ENCODE results near the gene GTSF1L. TPM values are rescaled to one million over a fixed set of nuclear protein-coding genes. Genes with fewer than 3 reads are reported as not detected.

The GTSF1L gene
- total RNA-seq, 1 donor from 2014 or later = not detected

DNA sequence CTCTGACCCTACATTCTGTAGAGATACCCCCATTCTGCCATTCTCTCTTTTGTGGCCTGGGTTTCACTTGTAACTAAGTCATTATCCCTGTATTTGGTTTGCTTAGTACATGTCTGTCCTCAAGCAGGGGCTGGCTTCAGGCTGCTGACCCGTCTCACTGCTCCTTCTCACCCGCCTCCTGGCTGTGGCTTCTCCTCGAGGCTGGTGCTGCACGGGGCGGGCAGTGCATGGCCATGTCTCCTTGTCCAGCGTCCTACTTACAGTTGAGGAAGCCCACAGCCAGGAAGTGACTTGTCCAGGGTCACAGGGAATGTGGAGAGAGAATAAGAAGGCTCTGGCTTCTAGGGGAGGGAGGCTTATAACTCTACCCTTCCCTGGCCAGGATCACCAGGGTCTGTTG lies 11.3 kb downstream of the GTSF1L start:
- no peak for DNase-seq

DNA sequence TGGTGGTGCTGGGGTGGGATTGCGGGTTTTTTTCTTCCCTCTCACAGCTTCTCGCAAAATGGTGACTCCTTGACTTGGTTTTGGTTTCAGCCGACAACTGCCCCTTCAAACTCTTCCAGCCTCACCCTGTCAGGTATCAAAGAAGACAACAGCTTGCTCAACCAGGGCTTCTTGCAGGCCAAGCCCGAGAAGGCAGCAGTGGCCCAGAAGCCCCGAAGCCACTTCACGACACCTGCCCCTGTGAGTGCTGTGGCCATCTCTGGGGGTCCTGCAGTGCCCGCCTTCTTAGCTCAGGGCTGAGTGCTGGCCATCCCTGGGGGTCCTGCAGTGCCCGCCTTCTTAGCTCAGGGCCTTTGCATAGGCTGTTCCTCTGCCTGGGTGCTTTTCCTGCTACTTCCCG lies 11.8 kb downstream of the GTSF1L start:
- no peak for DNase-seq

DNA sequence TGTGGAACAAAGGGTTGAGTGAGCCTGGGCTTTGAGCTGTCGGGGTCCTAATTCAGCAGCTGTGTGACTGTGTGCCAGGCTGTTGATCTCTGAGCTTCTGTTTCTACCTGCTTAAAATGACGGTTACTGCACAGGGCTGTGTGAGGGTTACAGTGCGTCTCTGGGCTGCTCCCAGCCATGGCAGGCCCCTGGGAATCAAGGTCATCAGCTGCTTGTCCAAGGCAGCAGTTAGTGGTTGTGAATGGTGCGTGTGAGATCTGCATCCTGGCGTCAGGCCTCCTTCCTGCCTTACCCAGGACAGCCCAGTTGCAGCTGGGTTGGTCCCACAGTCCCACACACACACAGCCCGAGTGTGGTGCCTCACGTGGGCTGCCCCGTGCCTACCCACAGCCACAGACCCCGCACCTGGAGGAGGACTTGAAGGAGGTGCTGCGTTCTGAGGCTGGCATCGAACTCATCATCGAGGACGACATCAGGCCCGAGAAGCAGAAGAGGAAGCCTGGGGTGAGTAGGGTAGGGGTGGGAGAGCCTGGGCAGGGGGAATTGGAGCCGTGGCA lies 15.6 kb downstream of the GTSF1L start:
- DNase-seq = no peak

DNA sequence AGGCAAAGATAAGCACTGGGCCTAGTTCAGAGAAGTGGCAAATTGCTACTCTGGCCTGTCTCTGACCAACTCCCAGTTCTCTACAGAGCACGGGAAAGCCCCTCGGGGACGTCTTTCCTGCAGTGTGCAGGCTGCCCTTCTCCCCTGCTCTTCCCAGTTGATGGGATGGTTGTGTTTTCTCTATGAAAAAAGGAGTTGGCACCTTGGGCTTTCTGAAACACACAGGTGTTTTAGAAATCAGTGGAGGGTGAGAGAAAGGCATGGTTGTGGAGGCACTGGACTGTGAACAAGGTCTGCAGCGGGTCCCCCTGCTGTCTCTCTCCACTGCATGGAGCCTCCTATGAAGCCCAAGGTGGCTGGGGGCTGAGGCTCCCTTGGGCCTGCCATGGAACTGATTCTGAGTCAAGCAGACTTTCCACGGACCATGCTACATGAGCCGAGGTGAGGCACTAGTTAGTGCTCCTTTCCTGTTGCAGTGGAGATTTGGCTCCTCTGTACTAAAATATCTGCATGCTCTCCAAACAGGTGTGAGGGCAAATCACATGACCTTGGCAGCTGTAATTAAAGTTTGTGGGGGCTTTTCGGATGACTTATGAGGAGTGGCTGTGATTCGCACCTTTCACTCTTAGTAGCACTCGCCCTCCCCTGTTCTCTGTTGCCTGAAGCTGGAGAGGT lies 16.3 kb downstream of the GTSF1L start:
- DNase-seq = no peak

DNA sequence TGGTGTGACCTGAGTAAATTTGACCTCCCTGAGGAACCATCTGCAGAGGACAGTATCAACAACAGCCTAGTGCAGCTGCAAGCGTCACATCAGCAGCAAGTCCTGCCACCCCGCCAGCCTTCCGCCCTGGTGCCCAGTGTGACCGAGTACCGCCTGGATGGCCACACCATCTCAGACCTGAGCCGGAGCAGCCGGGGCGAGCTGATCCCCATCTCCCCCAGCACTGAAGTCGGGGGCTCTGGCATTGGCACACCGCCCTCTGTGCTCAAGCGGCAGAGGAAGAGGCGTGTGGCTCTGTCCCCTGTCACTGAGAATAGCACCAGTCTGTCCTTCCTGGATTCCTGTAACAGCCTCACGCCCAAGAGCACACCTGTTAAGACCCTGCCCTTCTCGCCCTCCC lies 24.3 kb downstream of the GTSF1L start:
- DNase-seq = no peak

DNA sequence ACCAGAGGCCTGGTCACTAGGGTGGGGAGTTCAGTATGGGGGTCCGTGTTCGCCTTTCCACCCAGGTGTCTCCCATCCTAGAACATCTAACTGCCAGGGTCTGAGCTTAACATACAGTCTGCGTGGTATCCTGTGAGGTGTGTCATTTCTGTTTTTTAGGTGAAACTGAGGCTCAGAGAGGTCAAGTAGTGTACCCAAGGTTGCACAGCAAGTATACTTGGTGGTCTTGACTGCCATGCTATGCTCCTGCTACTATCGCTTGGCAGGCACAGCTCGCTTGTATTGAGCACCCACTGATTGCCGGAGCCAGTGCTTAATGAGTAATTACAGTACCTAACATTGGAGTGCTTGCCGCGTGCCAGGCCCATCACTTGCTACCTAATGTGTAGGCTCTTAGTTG lies 26.2 kb downstream of the GTSF1L start:
- DNase-seq = no peak

DNA sequence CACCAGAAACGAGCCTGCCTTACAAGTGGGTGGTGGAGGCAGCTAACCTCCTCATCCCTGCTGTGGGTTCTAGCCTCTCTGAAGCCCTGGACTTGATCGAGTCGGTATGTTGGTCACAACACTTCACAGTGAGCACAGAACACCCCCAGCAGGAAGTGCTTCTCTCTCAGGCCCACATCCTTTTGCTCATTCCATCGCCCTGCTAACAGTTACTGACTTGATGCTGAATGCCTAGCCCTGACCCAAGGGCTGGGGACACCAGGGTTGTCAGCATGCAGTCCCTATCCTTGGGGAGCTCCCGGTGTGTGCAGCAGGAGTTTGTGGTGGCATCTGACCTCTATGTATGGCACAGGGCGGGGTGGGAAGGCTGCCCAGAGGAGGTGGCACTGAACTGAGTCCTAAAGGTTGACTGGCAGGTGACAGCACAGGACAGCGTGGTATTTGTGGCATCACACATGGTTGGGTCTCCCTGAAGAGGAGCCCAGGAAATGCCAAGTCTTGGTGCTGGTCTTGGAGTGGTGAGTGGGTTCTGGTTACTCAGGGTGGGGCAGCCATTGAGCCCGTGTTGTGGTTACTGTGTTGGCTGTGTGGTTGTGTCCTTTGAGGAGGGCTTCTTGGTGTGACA lies 26.7 kb downstream of the GTSF1L start:
- DNase-seq = no peak

DNA sequence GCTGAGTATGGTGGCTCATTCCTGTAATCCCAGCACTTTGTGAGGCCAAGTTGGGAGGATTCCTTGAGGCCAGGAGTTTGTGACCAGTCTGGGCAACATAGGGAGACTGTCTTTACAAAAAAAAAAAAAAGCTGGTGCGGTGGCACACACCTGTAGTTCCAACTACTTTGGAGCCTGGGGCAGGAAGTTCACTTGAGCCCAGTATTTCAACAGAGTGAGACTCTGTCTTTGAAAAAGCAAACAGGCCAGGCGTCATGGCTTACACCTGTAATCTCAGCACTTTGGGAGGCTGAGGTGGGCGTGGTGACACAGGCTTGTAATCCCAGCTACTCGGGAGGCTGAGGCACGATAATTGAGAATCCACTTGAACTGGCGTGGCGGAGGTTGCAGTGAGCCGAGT lies 31.2 kb downstream of the GTSF1L start:
- no peak for DNase-seq

DNA sequence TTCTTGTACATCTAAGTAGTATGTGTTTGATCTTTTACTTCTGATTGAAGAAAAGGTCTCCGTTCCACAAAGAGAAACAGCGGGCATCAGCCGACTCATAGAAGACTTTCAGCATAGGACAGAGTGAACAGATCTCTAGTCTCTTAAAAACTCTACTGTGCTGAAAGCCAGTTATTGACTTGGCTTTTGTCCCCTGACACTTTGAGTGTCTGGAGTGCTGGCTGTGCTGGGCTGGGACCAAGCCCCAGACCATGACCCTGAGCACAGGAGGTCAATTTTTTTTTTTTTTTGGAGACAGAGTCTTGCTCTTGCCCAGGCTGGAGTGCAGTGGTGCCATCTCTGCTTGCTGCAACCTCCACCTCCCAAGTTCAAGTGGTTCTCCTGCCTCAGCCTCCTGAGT lies 32.0 kb downstream of the GTSF1L start:
- DNase-seq = no peak

DNA sequence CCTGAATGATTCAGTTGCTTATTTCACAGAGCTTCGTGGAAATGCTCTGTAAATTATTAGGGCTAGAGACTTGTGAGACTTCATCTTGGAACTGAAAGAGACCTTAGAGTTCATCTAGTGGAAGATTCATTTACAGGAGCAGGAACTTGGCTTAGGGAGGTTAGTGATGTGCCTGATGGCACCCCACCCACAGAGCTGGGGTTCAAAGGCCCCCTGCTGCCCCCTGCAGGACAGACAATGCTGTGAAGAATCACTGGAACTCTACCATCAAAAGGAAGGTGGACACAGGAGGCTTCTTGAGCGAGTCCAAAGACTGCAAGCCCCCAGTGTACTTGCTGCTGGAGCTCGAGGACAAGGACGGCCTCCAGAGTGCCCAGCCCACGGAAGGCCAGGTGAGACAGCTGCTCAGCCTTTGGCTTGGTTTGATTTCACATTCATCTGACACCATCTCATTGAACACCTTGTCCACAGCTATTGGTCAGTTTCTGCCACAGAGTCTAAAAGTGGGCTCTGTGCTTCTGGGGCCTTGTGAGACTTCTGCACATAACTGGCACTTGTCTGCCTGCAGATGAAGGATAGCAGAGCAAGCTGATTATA lies 34.8 kb downstream of the GTSF1L start:
- peak; percentile 60 for DNase-seq

DNA sequence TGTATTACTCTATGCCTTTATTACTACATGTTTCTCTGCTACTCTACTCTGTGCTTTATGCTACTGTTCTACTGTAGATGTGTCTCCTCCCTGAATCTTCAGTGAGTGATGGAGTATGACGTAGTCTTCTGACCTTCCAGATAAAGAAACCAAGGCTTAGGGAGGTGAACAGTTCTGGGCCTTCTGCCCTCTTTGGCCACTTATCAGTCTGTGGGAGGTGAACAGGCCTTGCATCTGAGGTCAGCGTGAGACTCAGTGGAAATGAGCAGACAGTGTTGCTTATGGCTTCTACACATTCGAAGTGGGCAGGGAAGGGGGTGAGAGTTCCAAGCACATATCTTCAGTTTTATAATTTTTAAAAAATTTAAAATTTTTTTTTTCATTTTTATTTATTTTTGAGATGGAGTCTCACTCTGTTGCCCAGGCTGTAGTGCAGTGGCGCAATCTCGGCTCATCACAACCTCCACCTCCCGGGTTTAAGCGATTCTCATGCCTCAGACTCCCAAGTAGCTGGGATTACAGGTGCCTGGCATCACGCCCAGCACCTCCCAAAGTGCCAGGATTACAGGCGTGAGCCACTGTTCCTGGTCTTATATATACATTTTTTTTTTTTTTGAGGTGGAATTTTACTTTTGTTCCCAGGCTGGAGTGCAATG lies 35.7 kb downstream of the GTSF1L start:
- DNase-seq = no peak

DNA sequence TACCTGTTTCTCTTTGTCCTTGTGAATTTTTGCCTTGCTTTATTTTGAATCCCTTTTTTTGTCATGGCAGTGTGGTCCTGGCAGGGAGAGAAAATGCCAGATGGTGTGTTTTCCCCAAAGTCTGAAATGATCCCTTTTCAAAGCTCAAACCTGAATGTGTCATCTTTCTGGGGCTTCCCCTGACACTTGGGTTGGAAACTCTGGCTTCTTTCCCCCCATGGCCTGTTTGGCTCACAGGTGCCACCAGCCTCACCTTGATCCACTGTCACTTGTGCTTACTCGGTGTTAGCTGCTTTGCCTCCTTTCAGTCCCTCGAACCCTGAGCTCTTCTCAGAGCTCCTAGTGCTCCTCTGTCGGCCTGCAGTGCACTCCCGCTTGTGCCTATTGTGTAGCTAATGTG lies 37.6 kb downstream of the GTSF1L start:
- no peak for DNase-seq

DNA sequence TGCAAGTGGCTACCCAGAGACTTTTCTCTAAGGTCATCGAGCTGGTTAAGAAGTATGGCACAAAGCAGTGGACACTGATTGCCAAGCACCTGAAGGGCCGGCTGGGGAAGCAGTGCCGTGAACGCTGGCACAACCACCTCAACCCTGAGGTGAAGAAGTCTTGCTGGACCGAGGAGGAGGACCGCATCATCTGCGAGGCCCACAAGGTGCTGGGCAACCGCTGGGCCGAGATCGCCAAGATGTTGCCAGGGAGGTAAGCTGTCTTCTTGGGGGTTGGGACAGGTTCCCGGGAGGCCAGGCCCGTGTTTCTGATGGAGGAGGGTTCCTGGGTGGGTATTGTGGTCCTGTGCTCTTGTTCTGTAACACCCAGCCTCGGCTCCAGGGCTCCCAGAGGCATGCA lies 40.0 kb downstream of the GTSF1L start:
- no peak for DNase-seq

DNA sequence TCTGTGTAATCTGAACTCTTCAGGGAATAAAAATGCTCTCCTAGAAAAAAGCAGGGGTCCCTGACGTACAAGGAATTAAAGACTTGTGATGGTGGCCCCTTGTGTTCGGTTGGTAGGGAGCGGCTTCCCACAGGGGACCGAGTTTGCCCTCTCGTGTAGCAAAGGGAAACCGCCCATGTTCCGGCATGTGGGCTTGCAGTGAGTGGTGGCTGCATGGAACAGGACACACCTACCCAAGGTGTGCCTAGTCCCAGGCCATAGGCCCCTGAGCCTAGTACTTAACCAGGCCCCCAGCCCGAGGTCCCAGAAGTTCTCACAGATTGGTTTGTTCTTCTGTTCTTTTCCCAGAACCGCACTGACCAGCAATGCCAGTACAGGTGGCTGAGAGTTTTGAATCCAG lies 44.4 kb downstream of the GTSF1L start:
- no peak for DNase-seq

DNA sequence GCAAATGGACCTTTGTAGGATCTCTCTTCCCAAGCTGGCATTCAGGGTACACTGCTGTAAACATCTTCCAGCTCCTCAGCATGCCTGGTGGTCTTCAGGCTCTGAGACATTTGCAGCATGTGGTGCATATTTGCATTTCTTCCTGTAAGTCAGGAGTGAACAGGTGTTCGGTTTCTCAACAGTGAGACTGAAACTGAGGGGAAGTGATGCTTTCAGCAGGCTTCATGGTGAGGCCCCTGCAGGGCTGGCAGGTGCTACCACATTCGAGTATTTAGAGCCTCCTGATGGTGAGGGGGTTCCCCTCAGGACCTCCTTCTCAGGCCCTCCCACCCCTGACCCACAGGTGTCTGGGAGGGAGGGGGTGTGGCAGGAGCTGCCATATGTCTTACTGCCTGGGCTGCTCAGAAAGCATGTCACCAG lies 44.8 kb downstream of the GTSF1L start:
- DNase-seq = no peak

DNA sequence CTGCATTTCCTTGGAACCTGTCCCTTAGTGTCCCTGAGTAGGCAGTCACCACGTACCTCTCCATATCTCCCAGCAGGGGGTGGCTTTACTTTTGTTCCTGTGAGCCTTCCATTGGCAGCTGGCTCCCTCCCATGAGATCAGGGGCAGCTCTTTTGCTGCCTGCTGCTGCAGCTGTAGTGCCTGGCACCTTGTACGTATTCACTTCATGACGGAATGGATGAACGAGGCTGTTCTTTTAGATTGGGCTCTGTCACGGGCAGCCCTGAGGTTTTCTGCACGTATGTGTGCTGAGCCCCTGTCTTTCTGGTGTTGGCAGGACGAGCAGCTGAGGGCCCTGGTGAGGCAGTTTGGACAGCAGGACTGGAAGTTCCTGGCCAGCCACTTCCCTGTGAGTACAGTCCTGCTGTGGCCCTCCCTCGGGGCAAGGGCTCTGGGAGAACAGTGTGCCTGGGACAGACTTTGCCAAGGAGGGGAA lies 45.3 kb downstream of the GTSF1L start:
- no peak for DNase-seq

DNA sequence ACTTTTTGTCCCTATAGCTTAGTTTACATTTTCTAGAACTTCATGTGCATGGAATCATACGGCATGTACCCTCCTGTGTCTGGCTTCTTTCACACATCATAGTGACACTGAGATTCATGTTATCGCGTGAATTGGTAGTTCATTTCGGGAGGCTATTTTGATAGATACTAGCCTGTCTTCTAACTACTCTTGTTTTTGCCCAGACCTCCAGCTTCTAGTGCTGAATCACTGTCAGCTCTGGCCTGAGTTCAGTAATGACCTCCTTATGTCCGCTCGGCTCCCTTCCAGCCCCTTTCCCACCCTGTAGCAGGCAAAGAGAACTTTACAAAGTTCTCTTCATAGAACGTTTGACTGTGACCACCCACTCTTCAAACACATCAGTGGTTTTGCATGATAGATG lies 45.8 kb downstream of the GTSF1L start:
- DNase-seq = no peak

DNA sequence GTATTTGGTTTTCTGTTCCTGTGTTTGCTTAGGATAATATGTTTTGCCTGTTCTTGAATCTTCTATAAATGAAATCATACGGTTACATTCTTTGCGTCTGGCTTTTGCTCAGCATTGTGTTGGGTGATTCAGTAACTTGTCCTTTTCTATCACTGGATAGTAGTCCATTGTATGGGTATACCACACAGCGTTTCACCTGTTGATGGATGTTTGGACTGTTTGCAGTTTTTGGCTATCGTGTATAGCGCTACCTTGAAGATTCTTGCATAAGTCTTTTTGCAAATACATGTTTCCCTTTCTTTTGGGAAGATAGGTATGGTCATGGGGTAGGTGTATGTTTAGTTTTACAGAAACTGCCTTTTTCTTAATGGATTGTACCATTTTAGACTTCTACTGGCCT lies 50.4 kb downstream of the GTSF1L start:
- DNase-seq = no peak

Other genes with a start within 250 kb of the GTSF1L start
- gene L3MBTL1, start 219.3 kb downstream of the GTSF1L start, total RNA-seq = 2.4 and 8.2 TPM in 2 replicates
- 0.23 and 0.34 TPM in 2 replicates for gene SGK2, start 168.0 kb downstream of the GTSF1L start, total RNA-seq
- 23.0 and 24.3 TPM in 2 replicates for gene IFT52, start 136.1 kb downstream of the GTSF1L start, total RNA-seq
- 8.7 and 45.0 TPM in 2 replicates for gene MYBL2, start 59.9 kb downstream of the GTSF1L start, total RNA-seq
- gene TOX2, start 187.8 kb upstream of the GTSF1L start, total RNA-seq = 0.88 and 1.5 TPM in 2 replicates

Data from dermis blood vessel endothelial cell (primary cell).